Fibroblast of skin of left biceps (primary cell): Measurements from ENCODE around the gene PTPRN2.
"Not testable (repeated sequence)": the region's sequence is repeated elsewhere in the genome, so short reads cannot be mapped to it uniquely, and the experiment has no call there.

Experiments
- DNase-seq, 2 experiments: peaks; one replicate each; pipeline ENCODE4 v3.0.0-alpha.2; 2013; ENCODE audit warnings: low read depth in 2 of 2

Gene PTPRN2

GRCh38 chr7:158366916-158367633, 220.5 kb downstream of the PTPRN2 start:
- DNase-seq, result no peak

GRCh38 chr7:158366346-158366745, 221.3 kb downstream of the PTPRN2 start:
- no peak for DNase-seq

GRCh38 chr7:158365267-158365666, 222.4 kb downstream of the PTPRN2 start:
- DNase-seq, result no peak

- no peak for DNase-seq
Measured at GRCh38 chr7:158364451-158364850, 223.2 kb downstream of the PTPRN2 start.

GRCh38 chr7:158362912-158363905, 224.4 kb downstream of the PTPRN2 start:
- no peak for DNase-seq

GRCh38 chr7:158362001-158362400, 225.6 kb downstream of the PTPRN2 start:
- DNase-seq, result no peak

- DNase-seq, result no peak
Measured at GRCh38 chr7:158361326-158361946, 226.2 kb downstream of the PTPRN2 start.

- DNase-seq, result no peak
Measured at GRCh38 chr7:158358926-158359645, 228.5 kb downstream of the PTPRN2 start.

- DNase-seq, result no peak
Measured at GRCh38 chr7:158357898-158358821, 229.5 kb downstream of the PTPRN2 start.

- no peak for DNase-seq
Measured at GRCh38 chr7:158357106-158357897, 230.3 kb downstream of the PTPRN2 start.

GRCh38 chr7:158356454-158356853, 231.2 kb downstream of the PTPRN2 start:
- no peak for DNase-seq

- DNase-seq, result no peak
Measured at GRCh38 chr7:158355456-158356065, 232.1 kb downstream of the PTPRN2 start.

- no peak for DNase-seq
Measured at GRCh38 chr7:158354861-158355260, 232.8 kb downstream of the PTPRN2 start.

GRCh38 chr7:158353606-158354570, 233.7 kb downstream of the PTPRN2 start:
- no peak for DNase-seq

GRCh38 chr7:158351899-158352729, 235.5 kb downstream of the PTPRN2 start:
- not testable (repeated sequence) for DNase-seq

- DNase-seq, result no peak
Measured at GRCh38 chr7:158351481-158351880, 236.1 kb downstream of the PTPRN2 start.

- DNase-seq, result no peak
Measured at GRCh38 chr7:158351051-158351450, 236.6 kb downstream of the PTPRN2 start.
